Stimulated activated naive CD8-positive, alpha-beta T cell treated with anti-CD3 and anti-CD28 coated beads, Interleukin-15, Interleukin-2, amounts not matched to agents 100 ng/mL and 50 ng/mL, for 24 hours (primary cell): ENCODE measurements around the gene RNGTT.
"Not testable (repeated sequence)": the region's sequence is repeated elsewhere in the genome, so short reads cannot be mapped to it uniquely, and the experiment has no call there.

Experiments
- H3K27ac Mint-ChIP-seq: one replicate; pipeline ENCODE4 v1.8.0; 2021; ENCODE audit warnings: mild to moderate bottlenecking, mixed read lengths
- H3K27me3 Mint-ChIP-seq: one replicate; pipeline ENCODE4 v1.8.0; 2021; ENCODE audit warnings: mixed read lengths
- H3K36me3 Mint-ChIP-seq: one replicate; pipeline ENCODE4 v1.8.0; 2021; ENCODE audit warnings: low read depth, mixed read lengths
- H3K4me1 Mint-ChIP-seq: one replicate; pipeline ENCODE4 v1.8.0; 2021; ENCODE audit warnings: low read depth, mixed read lengths
- H3K4me3 Mint-ChIP-seq: one replicate; pipeline ENCODE4 v1.8.0; 2021; ENCODE audit warnings: mild to moderate bottlenecking, mixed read lengths
- H3K9me3 Mint-ChIP-seq: one replicate; pipeline ENCODE4 v1.8.0; 2021; ENCODE audit warnings: mixed read lengths

Gene RNGTT

GRCh38 chr6:88780714-88781389 is 182.6 kb downstream of the RNGTT start:
- Mint-ChIP-seq H3K27ac (no peak overlapping the region), H3K36me3 (peaks cover 25% of the 10 kb centered on the region), H3K4me1 (peaks cover 13% of the 10 kb centered on the region), H3K27me3 (no peaks in the 10 kb centered on the region), H3K4me3 (no peak overlapping the region), H3K9me3 (no peaks in the 10 kb centered on the region)

DNA sequence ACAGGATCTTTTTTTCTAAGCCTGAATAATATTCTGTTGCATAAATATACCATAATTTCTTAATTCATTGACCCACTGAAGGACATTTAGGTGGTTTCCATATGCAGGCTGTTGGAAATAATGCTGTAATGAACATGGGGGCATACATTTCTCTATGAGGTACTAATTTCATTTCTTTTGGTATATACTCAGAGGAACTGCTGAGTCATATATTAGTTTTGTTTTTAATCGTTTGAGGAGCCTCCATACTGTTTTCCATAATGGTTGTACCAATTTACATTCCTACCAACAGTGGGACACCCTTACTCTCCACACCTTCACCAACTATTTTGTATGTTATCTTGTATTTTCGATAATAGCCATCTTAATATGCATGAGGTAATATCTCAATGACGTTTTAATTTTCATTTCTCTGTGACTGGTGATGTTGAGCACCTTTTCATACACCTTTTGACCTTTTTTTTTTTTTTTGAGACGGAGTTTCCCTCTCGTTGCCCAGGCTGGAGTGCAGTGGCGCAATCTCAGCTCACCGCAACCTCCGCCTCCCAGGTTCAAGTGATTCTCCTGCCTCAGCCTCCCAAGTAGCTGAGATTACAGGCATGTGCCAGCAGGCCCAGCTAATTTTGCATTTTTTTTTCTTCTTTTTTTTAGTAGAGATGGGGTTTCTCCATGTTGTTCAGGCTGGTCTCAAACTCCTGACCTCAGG is 187.4 kb downstream of the RNGTT start:
- Mint-ChIP-seq H3K4me1 (peaks cover 20% of the 10 kb centered on the region), H3K36me3 (peaks cover 40% of the 10 kb centered on the region), H3K27me3 (no peaks in the 10 kb centered on the region), H3K27ac (peak overlapping the region; percentile 0), H3K4me3 (no peak overlapping the region), H3K9me3 (no peaks in the 10 kb centered on the region)

DNA sequence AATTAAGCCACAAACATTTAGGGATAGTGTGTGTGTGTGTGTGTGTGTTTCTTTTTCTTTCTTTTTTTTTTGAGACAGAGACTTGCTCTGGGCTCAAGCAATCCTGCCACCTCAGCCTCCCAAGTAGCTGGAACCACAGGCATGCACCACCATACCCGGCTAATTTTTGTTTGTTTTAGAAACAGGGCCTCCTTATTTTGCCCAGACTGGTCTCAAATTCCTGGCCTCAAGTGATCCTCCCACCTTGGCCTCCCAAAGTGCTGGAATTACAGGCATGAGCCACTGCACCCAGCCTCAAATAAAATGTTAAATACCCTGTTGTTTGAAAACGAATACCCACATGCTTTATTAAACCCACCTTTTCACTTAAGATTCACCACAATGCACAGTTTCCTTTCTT is 195.3 kb downstream of the RNGTT start:
- not testable (repeated sequence) for H3K4me1 Mint-ChIP-seq, H3K27me3 Mint-ChIP-seq, H3K4me3 Mint-ChIP-seq, H3K9me3 Mint-ChIP-seq, H3K27ac Mint-ChIP-seq
- peaks cover 22% of the 10 kb centered on the region for H3K36me3 Mint-ChIP-seq

DNA sequence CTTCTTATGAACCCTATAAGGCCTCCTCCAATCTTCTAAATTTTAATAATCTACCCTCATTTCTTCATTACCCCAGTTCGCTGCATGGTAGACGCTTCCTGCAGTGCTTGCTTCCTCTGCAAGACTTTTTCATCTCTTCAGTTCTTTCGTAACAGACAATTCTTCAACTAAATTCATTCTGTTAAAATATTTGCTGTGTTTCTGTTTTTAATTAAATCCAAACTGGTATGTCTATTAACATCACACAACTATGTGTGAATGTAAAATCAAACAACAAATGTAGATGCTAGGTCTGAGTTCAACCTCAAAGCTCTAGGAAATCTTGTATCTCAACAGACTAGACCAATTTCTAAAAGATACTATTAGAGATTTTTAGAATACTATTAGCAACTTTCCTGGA is 199.3 kb downstream of the RNGTT start:
- peaks cover 18% of the 10 kb centered on the region for H3K4me1 Mint-ChIP-seq

GRCh38 chr6:88763160-88763559 is 200.3 kb downstream of the RNGTT start:
- H3K27ac Mint-ChIP-seq: peak overlapping the region; percentile 10
- no peaks in the 10 kb centered on the region for H3K9me3 Mint-ChIP-seq
- no peaks in the 10 kb centered on the region for H3K27me3 Mint-ChIP-seq
- H3K4me3 Mint-ChIP-seq: no peak overlapping the region
- peaks cover 21% of the 10 kb centered on the region for H3K36me3 Mint-ChIP-seq
- H3K4me1 Mint-ChIP-seq: peaks cover 18% of the 10 kb centered on the region

More for the DNA sequence above, 199.3 kb downstream of the RNGTT start:
- peaks cover 25% of the 10 kb centered on the region for H3K36me3 Mint-ChIP-seq
- no peaks in the 10 kb centered on the region for H3K9me3 Mint-ChIP-seq
- no peaks in the 10 kb centered on the region for H3K27me3 Mint-ChIP-seq
- H3K4me3 Mint-ChIP-seq: no peak overlapping the region
- no peak overlapping the region for H3K27ac Mint-ChIP-seq

DNA sequence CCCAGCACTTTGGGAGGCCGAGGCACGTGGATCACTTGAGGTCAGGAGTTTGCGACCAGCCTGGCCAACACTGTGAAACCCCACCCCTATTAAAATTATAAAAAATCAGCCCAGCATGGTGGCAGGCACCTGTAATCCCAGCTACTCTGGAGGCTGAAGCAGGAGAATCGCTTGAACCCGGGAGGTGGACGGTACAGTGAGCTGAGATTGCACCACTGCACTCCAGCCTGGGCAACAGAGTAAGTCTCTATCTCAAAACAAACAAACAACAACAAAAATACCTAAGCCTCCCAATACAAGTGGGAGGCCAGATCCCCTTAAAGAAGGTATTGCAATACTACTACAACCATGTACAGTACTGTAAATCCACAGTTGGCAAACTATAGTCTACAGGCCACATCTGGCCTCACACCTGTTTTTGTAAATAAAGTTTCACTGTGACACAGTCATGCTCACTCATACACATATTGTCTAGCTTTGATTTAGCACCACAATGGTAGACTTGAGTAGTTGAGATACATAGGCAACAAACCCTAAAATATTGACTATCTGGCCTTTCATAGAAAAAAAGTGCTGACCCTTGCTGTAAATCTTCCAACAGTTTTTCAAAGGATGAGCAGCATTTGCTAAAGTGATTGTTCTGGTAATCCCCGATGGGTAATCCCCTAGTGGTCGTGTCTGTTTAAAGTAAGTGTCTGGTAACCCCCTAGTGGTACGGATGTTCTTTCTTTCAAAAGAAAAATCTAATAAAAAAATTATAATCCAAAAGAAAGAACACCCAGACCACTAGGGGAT is 202.0 kb downstream of the RNGTT start:
- H3K27ac Mint-ChIP-seq: no peak overlapping the region

GRCh38 chr6:88760091-88760490 is 203.3 kb downstream of the RNGTT start:
- H3K27me3 Mint-ChIP-seq: no peaks in the 10 kb centered on the region
- no peaks in the 10 kb centered on the region for H3K9me3 Mint-ChIP-seq
- peak overlapping the region; percentile 28 for H3K27ac Mint-ChIP-seq
- H3K4me1 Mint-ChIP-seq: peaks cover 18% of the 10 kb centered on the region
- H3K4me3 Mint-ChIP-seq: no peak overlapping the region
- peaks cover 27% of the 10 kb centered on the region for H3K36me3 Mint-ChIP-seq

More for the DNA sequence above, 202.0 kb downstream of the RNGTT start:
- peaks cover 18% of the 10 kb centered on the region for H3K4me1 Mint-ChIP-seq
- H3K9me3 Mint-ChIP-seq: no peaks in the 10 kb centered on the region
- H3K27me3 Mint-ChIP-seq: no peaks in the 10 kb centered on the region
- no peak overlapping the region for H3K4me3 Mint-ChIP-seq
- H3K36me3 Mint-ChIP-seq: peaks cover 22% of the 10 kb centered on the region

DNA sequence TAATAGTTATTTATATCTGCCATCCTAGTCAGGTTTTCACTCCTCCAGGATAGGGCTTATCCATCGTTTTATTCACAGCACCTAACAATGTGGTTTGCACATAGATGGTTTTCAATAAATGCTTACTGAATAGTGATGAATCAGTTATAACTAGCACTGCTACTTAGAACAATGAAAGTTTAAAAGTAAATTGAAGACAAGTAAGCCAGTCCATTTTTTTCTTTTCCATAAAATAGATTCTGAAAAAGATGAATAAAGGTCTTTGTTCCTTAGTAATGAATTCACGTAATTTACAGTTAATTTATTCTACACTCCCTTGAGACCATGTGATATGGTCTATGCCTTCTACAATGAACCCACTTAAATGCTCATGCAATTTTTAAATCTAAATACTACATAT is 212.5 kb downstream of the RNGTT start:
- no peaks in the 10 kb centered on the region for H3K27me3 Mint-ChIP-seq
- peaks cover 34% of the 10 kb centered on the region for H3K36me3 Mint-ChIP-seq
- H3K4me3 Mint-ChIP-seq: no peak overlapping the region
- H3K4me1 Mint-ChIP-seq: no peaks in the 10 kb centered on the region
- H3K27ac Mint-ChIP-seq: no peak overlapping the region
- no peaks in the 10 kb centered on the region for H3K9me3 Mint-ChIP-seq

DNA sequence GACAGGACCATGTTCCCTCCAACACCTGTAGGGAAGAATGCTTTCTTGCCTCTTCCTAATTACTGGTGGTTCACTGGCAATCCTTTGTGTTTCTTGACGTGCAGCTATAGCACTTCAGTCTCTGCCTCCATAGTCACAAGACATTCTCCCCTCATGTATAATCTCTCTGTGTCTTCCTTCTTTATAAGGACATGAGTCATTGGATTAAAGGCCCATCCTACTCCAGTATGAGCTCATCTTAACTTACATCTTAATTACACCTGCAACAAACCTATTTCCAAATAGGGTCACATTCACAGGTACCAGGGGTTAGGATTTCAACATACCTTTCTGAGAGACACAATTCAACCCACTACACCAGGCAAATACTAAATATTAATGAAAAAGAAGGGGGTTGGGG is 213.6 kb downstream of the RNGTT start:
- H3K27me3 Mint-ChIP-seq: no peaks in the 10 kb centered on the region
- no peak overlapping the region for H3K4me3 Mint-ChIP-seq
- H3K9me3 Mint-ChIP-seq: no peaks in the 10 kb centered on the region
- H3K27ac Mint-ChIP-seq: no peak overlapping the region
- peaks cover 4% of the 10 kb centered on the region for H3K4me1 Mint-ChIP-seq
- peaks cover 33% of the 10 kb centered on the region for H3K36me3 Mint-ChIP-seq

DNA sequence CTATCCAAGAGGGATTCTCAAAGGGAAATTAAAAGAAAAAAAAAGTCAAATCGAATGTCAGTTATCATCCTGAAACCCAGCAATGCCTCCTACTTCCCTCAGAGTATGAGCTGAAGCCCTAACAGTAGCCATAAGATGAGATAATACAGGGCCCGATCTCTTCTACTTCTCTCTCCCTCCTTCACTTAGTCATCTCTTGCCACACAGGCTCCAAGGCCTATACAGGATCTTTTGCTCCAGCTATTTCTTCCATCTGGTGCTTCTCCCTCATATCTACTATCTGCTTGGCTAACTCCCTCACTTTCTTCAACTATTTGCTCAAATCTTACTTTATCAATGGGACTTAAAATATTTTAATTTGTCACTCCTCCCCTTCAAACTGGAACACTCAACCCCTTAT is 215.3 kb downstream of the RNGTT start:
- Mint-ChIP-seq H3K27ac (no peak overlapping the region), H3K4me3 (no peak overlapping the region)

GRCh38 chr6:88741939-88742338 is 221.5 kb downstream of the RNGTT start:
- no peak overlapping the region for H3K4me3 Mint-ChIP-seq
- no peak overlapping the region for H3K27ac Mint-ChIP-seq
- H3K9me3 Mint-ChIP-seq: peaks cover 3% of the 10 kb centered on the region
- peaks cover 48% of the 10 kb centered on the region for H3K36me3 Mint-ChIP-seq
- H3K4me1 Mint-ChIP-seq: peaks cover 4% of the 10 kb centered on the region
- no peaks in the 10 kb centered on the region for H3K27me3 Mint-ChIP-seq

More for the DNA sequence above, 215.3 kb downstream of the RNGTT start:
- H3K36me3 Mint-ChIP-seq: peaks cover 25% of the 10 kb centered on the region
- H3K27me3 Mint-ChIP-seq: no peaks in the 10 kb centered on the region
- peaks cover 4% of the 10 kb centered on the region for H3K4me1 Mint-ChIP-seq
- no peaks in the 10 kb centered on the region for H3K9me3 Mint-ChIP-seq

DNA sequence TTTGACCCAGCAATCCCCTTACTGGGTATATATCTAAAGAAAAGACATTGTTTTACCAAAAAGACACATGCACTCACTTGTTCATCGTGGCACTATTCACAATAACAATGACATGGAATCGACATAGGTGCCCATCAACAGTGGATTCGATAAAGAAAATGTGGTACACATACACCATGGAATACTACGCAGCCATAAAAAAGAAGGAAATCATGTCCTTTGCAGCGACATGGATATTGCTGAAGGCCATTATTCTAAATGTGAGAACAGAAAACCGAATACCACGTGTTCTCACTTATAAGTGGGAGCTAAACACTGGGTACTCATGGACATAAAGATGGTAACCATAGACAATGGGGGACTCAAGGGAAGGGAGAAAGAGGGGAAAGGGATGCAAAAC is 222.3 kb downstream of the RNGTT start:
- H3K27ac Mint-ChIP-seq: no peak overlapping the region
- H3K4me1 Mint-ChIP-seq: peaks cover 4% of the 10 kb centered on the region
- H3K9me3 Mint-ChIP-seq: peaks cover 3% of the 10 kb centered on the region
- no peaks in the 10 kb centered on the region for H3K27me3 Mint-ChIP-seq
- H3K36me3 Mint-ChIP-seq: peaks cover 49% of the 10 kb centered on the region
- H3K4me3 Mint-ChIP-seq: no peak overlapping the region

DNA sequence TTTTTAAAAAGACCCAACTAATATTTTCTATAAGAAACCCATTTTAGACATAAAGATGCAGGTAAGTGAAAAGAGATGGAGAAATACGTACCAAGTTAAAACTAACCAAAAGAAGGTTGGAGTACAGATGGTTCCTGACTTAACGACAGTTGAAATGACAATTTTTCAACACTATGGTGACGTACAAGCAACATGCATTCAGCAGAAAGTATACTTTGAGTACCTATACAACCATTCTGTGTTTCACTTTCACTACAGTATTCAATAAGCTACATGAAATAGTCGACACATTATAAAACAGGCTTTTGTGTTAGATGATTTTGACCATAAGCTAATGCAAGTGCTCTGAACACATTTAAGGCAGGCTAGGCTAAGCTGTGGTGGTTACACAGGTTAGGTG is 228.9 kb downstream of the RNGTT start:
- Mint-ChIP-seq H3K27ac (no peak overlapping the region), H3K36me3 (peaks cover 63% of the 10 kb centered on the region), H3K4me3 (no peak overlapping the region), H3K4me1 (peaks cover 8% of the 10 kb centered on the region), H3K27me3 (no peaks in the 10 kb centered on the region), H3K9me3 (peaks cover 4% of the 10 kb centered on the region)

GRCh38 chr6:88730611-88731011 is 232.8 kb downstream of the RNGTT start:
- Mint-ChIP-seq H3K9me3 (peaks cover 4% of the 10 kb centered on the region), H3K27ac (no peak overlapping the region), H3K36me3 (peaks cover 46% of the 10 kb centered on the region), H3K27me3 (no peaks in the 10 kb centered on the region), H3K4me1 (peaks cover 19% of the 10 kb centered on the region), H3K4me3 (no peak overlapping the region)

- H3K27ac Mint-ChIP-seq: no peak overlapping the region
- H3K36me3 Mint-ChIP-seq: peaks cover 36% of the 10 kb centered on the region
- no peak overlapping the region for H3K4me3 Mint-ChIP-seq
- H3K27me3 Mint-ChIP-seq: no peaks in the 10 kb centered on the region
- H3K4me1 Mint-ChIP-seq: peaks cover 32% of the 10 kb centered on the region
- H3K9me3 Mint-ChIP-seq: peaks cover 4% of the 10 kb centered on the region
These were observed 234.7 kb downstream of the RNGTT start for GRCh38 chr6:88728756-88729155.
